Measurements from ENCODE around the gene SLC26A11. TPM values are rescaled to one million over a fixed set of nuclear protein-coding genes. Genes with fewer than 3 reads are reported as not detected.

The SLC26A11 gene
- total RNA-seq, 1 experiment from 2014 or later, result 26.5 TPM

- H3K9me3 ChIP-seq (ENCODE audit: control insufficient read depth, low read depth, low read length), result no peaks in the 10 kb centered on the region
- no peak overlapping the region for H3K56ac ChIP-seq (ENCODE audit: insufficient read length, low read depth, low read length)
- H3K4ac ChIP-seq (ENCODE audit: low read depth, low read length), result no peak overlapping the region
- H3K14ac ChIP-seq (ENCODE audit: insufficient read depth, low read length), result no peak overlapping the region
- no peak overlapping the region for H2BK20ac ChIP-seq (ENCODE audit: low read depth, low read length, poor library complexity, severe bottlenecking)
- H3K27ac ChIP-seq (ENCODE audit: insufficient read length, low read depth, low read length), result no peak overlapping the region
- WGBS (ENCODE audit: extremely low coverage, insufficient read length, low lambda C conversion rate), result no CpG with 5 or more reads among the region's 10 CpGs
- H3K27me3 Mint-ChIP-seq (ENCODE audit: low read depth), result peaks cover 8% of the 10 kb centered on the region
- no peak overlapping the region for H4K8ac ChIP-seq (replicated peaks; ENCODE audit: insufficient read length, low read depth, low read length)
- H3K36me3 Mint-ChIP-seq (ENCODE audit: insufficient read depth in 1 of 3, low read depth in 3 of 3), result no peaks in the 10 kb centered on the region
- H2AK5ac ChIP-seq (ENCODE audit: insufficient read length, low read length), result no peak overlapping the region
- peaks cover 0 to 7% of the 10 kb centered on the region in 2 experiments; a peak in 2 of 4 replicates for H3K4me1 Mint-ChIP-seq
- no peak overlapping the region for H3K4me3 Mint-ChIP-seq
- no peaks in the 10 kb centered on the region for H3K4me1 ChIP-seq (ENCODE audit: insufficient read depth, low read length)
- no peaks in the 10 kb centered on the region for H4K20me1 ChIP-seq (ENCODE audit: control insufficient read depth, insufficient read depth, insufficient read length)
- H2BK120ac ChIP-seq (ENCODE audit: low read depth, low read length, poor library complexity, severe bottlenecking), result no peak overlapping the region
- H2BK12ac ChIP-seq (ENCODE audit: insufficient read length, low read depth, low read length), result no peak overlapping the region
- DNase-seq, result peak; percentile 27
- no peak overlapping the region for H3K9ac ChIP-seq (ENCODE audit: extremely low read depth, insufficient read length, low read length)
- H3K79me2 ChIP-seq (ENCODE audit: insufficient read depth, low read length), result no peaks in the 10 kb centered on the region
- H3K23me2 ChIP-seq (ENCODE audit: insufficient read length, low read depth, low read length, poor library complexity, severe bottlenecking), result no peaks in the 10 kb centered on the region
- no peak overlapping the region for H2AFZ ChIP-seq (ENCODE audit: low read length)
- H3K27ac Mint-ChIP-seq, result no peak overlapping the region
- H2BK15ac ChIP-seq (ENCODE audit: low read depth, low read length), result no peak overlapping the region
- no peak overlapping the region for H4K5ac ChIP-seq (ENCODE audit: insufficient read length, low read depth, low read length)
- H3K4me2 ChIP-seq (ENCODE audit: insufficient read depth, insufficient read length, low read length), result no peak overlapping the region
- no peak overlapping the region for H3T11ph ChIP-seq (ENCODE audit: low read length)
- TF ChIP-seq, protein P1, sequence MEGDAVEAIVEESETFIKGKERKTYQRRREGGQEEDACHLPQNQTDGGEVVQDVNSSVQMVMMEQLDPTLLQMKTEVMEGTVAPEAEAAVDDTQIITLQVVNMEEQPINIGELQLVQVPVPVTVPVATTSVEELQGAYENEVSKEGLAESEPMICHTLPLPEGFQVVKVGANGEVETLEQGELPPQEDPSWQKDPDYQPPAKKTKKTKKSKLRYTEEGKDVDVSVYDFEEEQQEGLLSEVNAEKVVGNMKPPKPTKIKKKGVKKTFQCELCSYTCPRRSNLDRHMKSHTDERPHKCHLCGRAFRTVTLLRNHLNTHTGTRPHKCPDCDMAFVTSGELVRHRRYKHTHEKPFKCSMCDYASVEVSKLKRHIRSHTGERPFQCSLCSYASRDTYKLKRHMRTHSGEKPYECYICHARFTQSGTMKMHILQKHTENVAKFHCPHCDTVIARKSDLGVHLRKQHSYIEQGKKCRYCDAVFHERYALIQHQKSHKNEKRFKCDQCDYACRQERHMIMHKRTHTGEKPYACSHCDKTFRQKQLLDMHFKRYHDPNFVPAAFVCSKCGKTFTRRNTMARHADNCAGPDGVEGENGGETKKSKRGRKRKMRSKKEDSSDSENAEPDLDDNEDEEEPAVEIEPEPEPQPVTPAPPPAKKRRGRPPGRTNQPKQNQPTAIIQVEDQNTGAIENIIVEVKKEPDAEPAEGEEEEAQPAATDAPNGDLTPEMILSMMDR (conservative IDR thresholded peaks at IDR 0.05), result no peak
- no peaks in the 10 kb centered on the region for H3K9me3 Mint-ChIP-seq
- no peak overlapping the region for H3K18ac ChIP-seq (ENCODE audit: insufficient read length, low read depth, low read length)
- no peaks in the 10 kb centered on the region for H3K27me3 ChIP-seq (ENCODE audit: insufficient read depth, low read length)
- H3K79me1 ChIP-seq (ENCODE audit: insufficient read depth, low read depth, low read length, poor library complexity, severe bottlenecking), result no peaks in the 10 kb centered on the region
- H4K91ac ChIP-seq (ENCODE audit: insufficient read length, low read depth, low read length), result no peak overlapping the region
- H3K23ac ChIP-seq (ENCODE audit: insufficient read length, low read depth, low read length), result no peak overlapping the region
- H2BK5ac ChIP-seq (ENCODE audit: insufficient read length, low read length), result no peak overlapping the region
Observed at GRCh38 chr17:80190716-80191115, 29.5 kb upstream of the SLC26A11 start.
